Diencephalon (tissue), 1 donor: ENCODE results near the gene ENDOV. TPM values are rescaled to one million over a fixed set of nuclear protein-coding genes. Genes with fewer than 3 reads are reported as not detected.

Experiments used
- small RNA-seq: library from RNA; depleted of rRNA; stranded (forward); fragments of <200 nt; gene quantifications from one replicate; pipeline ENCODE3, GENCODE V24; 2014
- total RNA-seq: library from RNA; depleted of rRNA; stranded (reverse); fragments of >200 nt; gene quantifications from one replicate; pipeline ENCODE4 v1.2.3, GENCODE V29; 2014

Gene ENDOV
- 24.0 TPM for total RNA-seq

DNA sequence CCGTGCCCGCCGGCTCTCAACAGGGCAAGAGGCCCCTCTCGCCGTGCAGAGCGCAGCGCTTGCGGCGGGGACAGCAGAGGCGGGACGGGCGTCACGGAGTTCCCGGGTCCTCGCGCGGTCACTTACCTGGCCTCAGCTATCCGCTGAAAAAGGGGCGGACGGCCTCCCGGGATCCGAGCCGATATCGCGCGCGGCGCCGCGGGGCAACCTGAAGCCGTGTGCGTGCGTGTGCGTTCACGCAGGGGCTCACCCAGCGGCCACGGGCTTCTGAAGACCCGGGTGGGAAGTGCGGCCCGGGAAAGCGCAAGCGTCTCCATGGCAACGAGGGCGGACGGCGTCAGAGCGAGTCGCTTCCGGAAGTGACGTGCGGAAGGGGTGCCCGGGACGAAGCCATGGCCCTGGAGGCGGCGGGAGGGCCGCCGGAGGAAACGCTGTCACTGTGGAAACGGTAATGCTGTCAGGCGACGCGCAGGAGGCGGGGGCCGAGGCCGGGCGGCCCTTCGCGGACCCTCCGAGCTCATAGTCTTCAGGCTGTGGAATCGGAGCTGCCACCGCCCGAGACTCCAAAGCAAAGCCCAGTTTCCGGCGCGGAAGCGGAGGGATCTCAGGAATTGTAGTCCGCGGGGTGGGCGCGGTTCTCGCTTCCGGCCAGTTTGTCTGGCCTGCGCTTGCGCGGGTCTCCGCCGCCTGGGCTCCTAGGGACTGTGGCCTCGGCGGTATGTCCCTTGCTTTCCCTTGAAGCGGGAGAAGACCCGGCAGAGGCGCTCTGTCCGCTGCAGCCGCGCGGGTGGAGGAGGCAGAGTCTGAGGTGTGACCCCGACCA is at the start of gene ENDOV:
Gene ENDOV (plus strand): TSS at position 365 of the 823 bp plus-strand sequence. CDS start 28 bp downstream, at position 393.

DNA sequence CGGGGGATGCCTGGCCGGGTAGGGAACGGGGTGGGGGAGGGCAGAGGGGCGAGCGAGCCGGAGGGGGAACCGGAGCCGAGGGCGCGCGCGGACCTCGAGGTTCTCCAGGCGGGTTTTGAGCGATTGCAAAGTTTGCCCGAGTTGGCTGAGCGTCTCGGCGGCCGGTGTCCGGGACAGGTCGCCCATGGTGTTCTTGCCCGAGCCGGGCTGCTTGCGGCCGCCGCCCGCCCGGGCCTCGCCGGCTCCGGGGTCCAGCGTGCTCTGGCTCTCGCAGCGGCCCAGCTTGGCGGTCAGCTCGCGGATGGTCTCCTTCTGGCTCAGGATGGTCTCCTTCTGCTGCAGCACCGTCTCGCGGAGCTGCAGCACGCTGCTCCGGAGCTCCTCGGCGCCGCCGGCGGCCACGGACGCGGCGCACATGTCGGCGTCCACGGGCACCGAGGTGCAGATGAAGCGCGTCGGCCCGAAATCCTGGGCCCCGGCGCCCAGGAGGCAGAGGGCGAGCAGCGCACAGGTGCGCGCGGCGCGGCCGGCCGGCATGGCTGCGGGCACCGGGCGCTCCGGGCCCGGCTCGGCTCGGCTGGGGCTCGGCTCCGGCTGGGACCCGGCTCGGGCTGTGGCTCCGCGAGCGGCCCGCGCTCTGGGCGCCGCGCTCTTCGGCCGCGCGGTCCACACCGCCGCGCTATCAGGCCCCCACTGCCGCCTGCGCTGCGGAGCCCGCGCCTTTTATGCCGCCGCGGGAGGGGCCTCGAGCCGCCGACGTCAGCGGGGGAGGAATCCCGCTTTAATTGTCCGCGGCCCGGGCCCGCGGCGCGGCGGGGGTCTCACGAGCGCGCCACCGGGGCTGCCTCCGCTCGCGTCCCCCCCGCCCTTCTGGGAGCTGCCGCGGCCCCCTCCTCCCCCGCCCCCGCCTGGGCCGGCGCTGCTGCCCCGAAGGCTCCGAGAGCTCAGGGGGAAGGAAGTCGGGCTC is 61.2 kb downstream of the ENDOV start, which contains the start of gene NPTX1:
Gene NPTX1 (minus strand): TSS at position 698 of the 967 bp plus-strand sequence. CDS start 161 bp downstream, at position 537.

Small RNA genes within 50 kb of the gene (small RNA-seq; reads per million reads assigned to genes)
- not detected for gene MIR4730

Other genes starting within 250 kb of the ENDOV start
- gene CARD14, start 245.1 kb upstream of the ENDOV start, total RNA-seq, result 0.46 TPM
- 9.5 TPM for gene SGSH, start 194.8 kb upstream of the ENDOV start, total RNA-seq
- gene SLC26A11, start 194.7 kb upstream of the ENDOV start, total RNA-seq, result 30.7 TPM
- 22.6 TPM for gene RNF213, start 154.3 kb upstream of the ENDOV start, total RNA-seq
- gene NPTX1, start 61.4 kb downstream of the ENDOV start, total RNA-seq, result 6.7 TPM
- 21.2 TPM for gene RPTOR, start 129.7 kb downstream of the ENDOV start, total RNA-seq